ENCODE measurements around the gene TPTE.
"Not testable (repeated sequence)": the region's sequence is repeated elsewhere in the genome, so short reads cannot be mapped to it uniquely, and the experiment has no call there.

Gene TPTE

GRCh38 chr21:10617133-10617752, 95.9 kb downstream of the TPTE start:
- not testable (repeated sequence) for DNase-seq

- DNase-seq, result no peak
These were observed 106.0 kb downstream of the TPTE start for GRCh38 chr21:10627316-10627863.

- DNase-seq, result not testable (repeated sequence)
These were observed 107.9 kb downstream of the TPTE start for GRCh38 chr21:10629239-10629638.

GRCh38 chr21:10630829-10631228, 109.4 kb downstream of the TPTE start:
- DNase-seq, result not testable (repeated sequence)

- DNase-seq, result not testable (repeated sequence)
These were observed 109.9 kb downstream of the TPTE start for GRCh38 chr21:10631316-10631715.

- DNase-seq, result not testable (repeated sequence)
These were observed 116.8 kb downstream of the TPTE start for GRCh38 chr21:10638144-10638543.

- DNase-seq, result no peak
These were observed 117.7 kb downstream of the TPTE start for GRCh38 chr21:10639123-10639522.

- not testable (repeated sequence) for DNase-seq
These were observed 118.4 kb downstream of the TPTE start for GRCh38 chr21:10639746-10640145.

GRCh38 chr21:10640446-10640845, 119.1 kb downstream of the TPTE start:
- DNase-seq, result no peak

GRCh38 chr21:10641107-10641506, 119.7 kb downstream of the TPTE start:
- DNase-seq, result no peak

GRCh38 chr21:10645667-10646066, 124.3 kb downstream of the TPTE start:
- not testable (repeated sequence) for DNase-seq

GRCh38 chr21:10649350-10650149, 128.2 kb downstream of the TPTE start:
- DNase-seq, result not testable (repeated sequence)

GRCh38 chr21:10650297-10650696, 128.9 kb downstream of the TPTE start:
- DNase-seq, result not testable (repeated sequence)

Measured in NCI-H146 (cell line).